Ovary (tissue), 3 donors: ENCODE results near the gene PPT1.

Source experiments
- EP300 ChIP-seq: sonication (generic); formaldehyde crosslinking; IDR thresholded peaks from one replicate; pipeline ENCODE4 v1.6.1; 2017; ENCODE audit warnings: antibody characterized with exemption
- POLR2A ChIP-seq: fragments of 450-650 bp; IDR thresholded peaks from one replicate; pipeline ENCODE4 v1.6.1; 2017; ENCODE audit warnings: antibody characterized with exemption, mild to moderate bottlenecking, moderate library complexity
- TF ChIP-seq, protein P1 (sequence below), 3 donors: fragments of 450-650 bp in 2 of 3; fragments of 200-600 bp in 1 of 3; IDR thresholded peaks; one replicate each; pipeline versions ENCODE4 v1.5.1 to v1.8.0; 2016 to 2022; ENCODE audit warnings: antibody characterized with exemption in 3 of 3, mild to moderate bottlenecking in 1 of 3
- donor health status: DM: no; HTN: no; CAD: no.

DNA sequence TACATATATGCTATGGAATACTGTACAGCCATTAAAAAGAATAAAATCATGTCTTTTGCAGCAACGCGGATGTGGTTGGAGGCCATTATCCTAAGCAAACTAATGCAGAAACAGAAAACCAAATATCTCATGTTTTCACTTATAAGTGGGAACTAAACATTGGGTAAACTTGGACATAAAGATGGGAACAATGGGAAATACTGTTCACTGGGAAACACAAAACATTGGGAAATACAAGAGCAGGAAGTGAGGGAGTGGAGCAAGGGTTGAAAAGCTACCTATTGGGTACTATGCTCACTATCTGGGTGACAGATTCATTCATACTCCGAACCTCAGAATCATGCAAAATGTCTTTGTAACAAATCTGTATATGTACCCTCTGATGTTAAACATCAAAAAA is 17.3 kb upstream of the PPT1 start:
- TF ChIP-seq POLR2A (no peak), EP300 (no peak)
- TF ChIP-seq, protein P1, sequence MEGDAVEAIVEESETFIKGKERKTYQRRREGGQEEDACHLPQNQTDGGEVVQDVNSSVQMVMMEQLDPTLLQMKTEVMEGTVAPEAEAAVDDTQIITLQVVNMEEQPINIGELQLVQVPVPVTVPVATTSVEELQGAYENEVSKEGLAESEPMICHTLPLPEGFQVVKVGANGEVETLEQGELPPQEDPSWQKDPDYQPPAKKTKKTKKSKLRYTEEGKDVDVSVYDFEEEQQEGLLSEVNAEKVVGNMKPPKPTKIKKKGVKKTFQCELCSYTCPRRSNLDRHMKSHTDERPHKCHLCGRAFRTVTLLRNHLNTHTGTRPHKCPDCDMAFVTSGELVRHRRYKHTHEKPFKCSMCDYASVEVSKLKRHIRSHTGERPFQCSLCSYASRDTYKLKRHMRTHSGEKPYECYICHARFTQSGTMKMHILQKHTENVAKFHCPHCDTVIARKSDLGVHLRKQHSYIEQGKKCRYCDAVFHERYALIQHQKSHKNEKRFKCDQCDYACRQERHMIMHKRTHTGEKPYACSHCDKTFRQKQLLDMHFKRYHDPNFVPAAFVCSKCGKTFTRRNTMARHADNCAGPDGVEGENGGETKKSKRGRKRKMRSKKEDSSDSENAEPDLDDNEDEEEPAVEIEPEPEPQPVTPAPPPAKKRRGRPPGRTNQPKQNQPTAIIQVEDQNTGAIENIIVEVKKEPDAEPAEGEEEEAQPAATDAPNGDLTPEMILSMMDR (IDR thresholded peaks at IDR 0.05): no peak
